HepG2 (cell line): ENCODE results near the gene MYCBPAP. TPM values are rescaled to one million over a fixed set of nuclear protein-coding genes. Genes with fewer than 3 reads are reported as not detected.
A peak's percentile ranks its signal among the peaks of the same experiment; 100 is the strongest.

Source experiments
- CBFB ChIP-seq: sonication (generic); formaldehyde crosslinking; IDR thresholded peaks from 2 replicates; pipeline ENCODE4 v1.4.0; 2020; ENCODE audit warnings: missing genetic modification reagents
- CC2D1A ChIP-seq: sonication (generic); formaldehyde crosslinking; IDR thresholded peaks from 2 replicates; pipeline ENCODE4 v1.8.1; 2023; ENCODE audit warnings: mild to moderate bottlenecking, missing genetic modification reagents
- ELF1 ChIP-seq: sonication (generic); formaldehyde crosslinking; IDR thresholded peaks from 2 replicates; pipeline ENCODE4 v1.4.0; 2020; ENCODE audit warnings: missing genetic modification reagents
- polyA plus RNA-seq, 8 experiments: library from polyadenylated mRNA; depleted of rRNA in 3 of 8; stranded (reverse) in 7 of 8; unstranded in 1 of 8; fragments of >200 nt; fragmentation: Illumina TruSeq in 4 of 8; extraction: Trizol in 4 of 8; gene quantifications; 2 replicates each; pipeline versions ENCODE4 v1.2.1 to v1.2.3, GENCODE V29; 2011 to 2016; ENCODE audit warnings: low read depth in 4 of 8, missing spikeins in 1 of 8, mixed read lengths in 1 of 8; ENCODE audit not compliant: insufficient read depth in 1 of 8
- total RNA-seq, 5 experiments: library from RNA; depleted of rRNA; stranded (reverse); fragments of >200 nt; fragmentation: Illumina TruSeq; extraction: Trizol; gene quantifications; 2 replicates each; pipeline ENCODE4 v1.2.3, GENCODE V29; 2016; ENCODE audit warnings: low read depth in 1 of 5
- TF ChIP-seq, protein P1 (sequence below): sonication (generic); formaldehyde crosslinking; IDR thresholded peaks from 2 replicates; pipeline ENCODE4 v1.9.0; 2021; ENCODE audit warnings: mild to moderate bottlenecking, missing genetic modification reagents
- TF ChIP-seq, protein P2 (sequence below): sonication (generic); formaldehyde crosslinking; IDR thresholded peaks from 2 replicates; pipeline ENCODE4 v1.4.0; 2020; ENCODE audit warnings: mild to moderate bottlenecking, missing genetic modification reagents
- TF ChIP-seq, protein P3 (sequence below): sonication (generic); formaldehyde crosslinking; IDR thresholded peaks from 2 replicates; pipeline ENCODE4 v1.4.0; 2020; ENCODE audit warnings: missing genetic modification reagents
- TF ChIP-seq, protein P4 (sequence below): sonication (generic); formaldehyde crosslinking; IDR thresholded peaks from 2 replicates; pipeline ENCODE4 v1.4.0; 2020; ENCODE audit warnings: missing genetic modification reagents
- TF ChIP-seq, protein P5 (sequence below): sonication (generic); formaldehyde crosslinking; IDR thresholded peaks from 2 replicates; pipeline ENCODE4 v1.9.0; 2022; ENCODE audit warnings: missing genetic modification reagents, mild to moderate bottlenecking, borderline replicate concordance

Gene MYCBPAP
- total and polyA plus RNA-seq, 2 of the 13 experiments (the other 11 are each of a cell fraction or from before 2014, with no cell fraction given) = 0.22 to 0.24 TPM

DNA sequence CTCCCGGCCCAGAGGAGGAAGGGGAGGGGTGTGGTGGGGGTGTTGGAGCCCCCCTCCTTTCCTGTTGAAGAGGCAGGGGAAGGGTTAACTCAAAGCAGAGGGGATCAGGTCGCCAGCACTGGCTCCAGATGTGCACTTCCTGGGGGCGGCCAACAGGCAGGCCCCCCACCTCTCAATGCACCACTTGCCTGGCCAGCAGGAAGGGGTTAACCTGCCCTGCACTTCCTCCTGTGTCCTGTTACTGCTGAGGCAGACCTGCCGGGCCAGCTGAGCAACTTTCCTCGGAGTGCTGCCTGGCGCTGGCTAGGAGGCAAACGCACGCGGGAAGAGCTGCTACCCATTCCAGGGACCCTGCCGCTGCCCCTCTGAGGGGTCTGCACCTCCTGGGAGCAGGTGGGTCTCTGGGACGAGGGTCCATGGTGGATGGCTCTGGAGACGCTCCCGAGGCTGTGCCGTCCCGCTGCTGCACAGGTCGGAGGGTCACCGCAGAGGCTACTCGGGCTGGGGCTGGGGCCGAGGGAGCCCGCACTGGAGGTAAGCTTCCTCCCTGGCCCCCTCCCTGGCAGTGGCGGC, 24.3 kb downstream of the MYCBPAP start, which contains the start of gene EPN3 (continued):
- TF ChIP-seq, protein P1, sequence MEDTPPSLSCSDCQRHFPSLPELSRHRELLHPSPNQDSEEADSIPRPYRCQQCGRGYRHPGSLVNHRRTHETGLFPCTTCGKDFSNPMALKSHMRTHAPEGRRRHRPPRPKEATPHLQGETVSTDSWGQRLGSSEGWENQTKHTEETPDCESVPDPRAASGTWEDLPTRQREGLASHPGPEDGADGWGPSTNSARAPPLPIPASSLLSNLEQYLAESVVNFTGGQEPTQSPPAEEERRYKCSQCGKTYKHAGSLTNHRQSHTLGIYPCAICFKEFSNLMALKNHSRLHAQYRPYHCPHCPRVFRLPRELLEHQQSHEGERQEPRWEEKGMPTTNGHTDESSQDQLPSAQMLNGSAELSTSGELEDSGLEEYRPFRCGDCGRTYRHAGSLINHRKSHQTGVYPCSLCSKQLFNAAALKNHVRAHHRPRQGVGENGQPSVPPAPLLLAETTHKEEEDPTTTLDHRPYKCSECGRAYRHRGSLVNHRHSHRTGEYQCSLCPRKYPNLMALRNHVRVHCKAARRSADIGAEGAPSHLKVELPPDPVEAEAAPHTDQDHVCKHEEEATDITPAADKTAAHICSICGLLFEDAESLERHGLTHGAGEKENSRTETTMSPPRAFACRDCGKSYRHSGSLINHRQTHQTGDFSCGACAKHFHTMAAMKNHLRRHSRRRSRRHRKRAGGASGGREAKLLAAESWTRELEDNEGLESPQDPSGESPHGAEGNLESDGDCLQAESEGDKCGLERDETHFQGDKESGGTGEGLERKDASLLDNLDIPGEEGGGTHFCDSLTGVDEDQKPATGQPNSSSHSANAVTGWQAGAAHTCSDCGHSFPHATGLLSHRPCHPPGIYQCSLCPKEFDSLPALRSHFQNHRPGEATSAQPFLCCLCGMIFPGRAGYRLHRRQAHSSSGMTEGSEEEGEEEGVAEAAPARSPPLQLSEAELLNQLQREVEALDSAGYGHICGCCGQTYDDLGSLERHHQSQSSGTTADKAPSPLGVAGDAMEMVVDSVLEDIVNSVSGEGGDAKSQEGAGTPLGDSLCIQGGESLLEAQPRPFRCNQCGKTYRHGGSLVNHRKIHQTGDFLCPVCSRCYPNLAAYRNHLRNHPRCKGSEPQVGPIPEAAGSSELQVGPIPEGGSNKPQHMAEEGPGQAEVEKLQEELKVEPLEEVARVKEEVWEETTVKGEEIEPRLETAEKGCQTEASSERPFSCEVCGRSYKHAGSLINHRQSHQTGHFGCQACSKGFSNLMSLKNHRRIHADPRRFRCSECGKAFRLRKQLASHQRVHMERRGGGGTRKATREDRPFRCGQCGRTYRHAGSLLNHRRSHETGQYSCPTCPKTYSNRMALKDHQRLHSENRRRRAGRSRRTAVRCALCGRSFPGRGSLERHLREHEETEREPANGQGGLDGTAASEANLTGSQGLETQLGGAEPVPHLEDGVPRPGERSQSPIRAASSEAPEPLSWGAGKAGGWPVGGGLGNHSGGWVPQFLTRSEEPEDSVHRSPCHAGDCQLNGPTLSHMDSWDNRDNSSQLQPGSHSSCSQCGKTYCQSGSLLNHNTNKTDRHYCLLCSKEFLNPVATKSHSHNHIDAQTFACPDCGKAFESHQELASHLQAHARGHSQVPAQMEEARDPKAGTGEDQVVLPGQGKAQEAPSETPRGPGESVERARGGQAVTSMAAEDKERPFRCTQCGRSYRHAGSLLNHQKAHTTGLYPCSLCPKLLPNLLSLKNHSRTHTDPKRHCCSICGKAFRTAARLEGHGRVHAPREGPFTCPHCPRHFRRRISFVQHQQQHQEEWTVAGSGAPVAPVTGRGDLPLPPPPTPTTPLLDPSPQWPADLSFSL (CRISPR knock-in tag) = no peak
- TF ChIP-seq ELF1 (0 out of 2 replicates have a peak, but pooled peaks have one; percentile 11), CC2D1A (no peak), CBFB (CRISPR knock-in tag) (no peak)
- TF ChIP-seq, protein P2, sequence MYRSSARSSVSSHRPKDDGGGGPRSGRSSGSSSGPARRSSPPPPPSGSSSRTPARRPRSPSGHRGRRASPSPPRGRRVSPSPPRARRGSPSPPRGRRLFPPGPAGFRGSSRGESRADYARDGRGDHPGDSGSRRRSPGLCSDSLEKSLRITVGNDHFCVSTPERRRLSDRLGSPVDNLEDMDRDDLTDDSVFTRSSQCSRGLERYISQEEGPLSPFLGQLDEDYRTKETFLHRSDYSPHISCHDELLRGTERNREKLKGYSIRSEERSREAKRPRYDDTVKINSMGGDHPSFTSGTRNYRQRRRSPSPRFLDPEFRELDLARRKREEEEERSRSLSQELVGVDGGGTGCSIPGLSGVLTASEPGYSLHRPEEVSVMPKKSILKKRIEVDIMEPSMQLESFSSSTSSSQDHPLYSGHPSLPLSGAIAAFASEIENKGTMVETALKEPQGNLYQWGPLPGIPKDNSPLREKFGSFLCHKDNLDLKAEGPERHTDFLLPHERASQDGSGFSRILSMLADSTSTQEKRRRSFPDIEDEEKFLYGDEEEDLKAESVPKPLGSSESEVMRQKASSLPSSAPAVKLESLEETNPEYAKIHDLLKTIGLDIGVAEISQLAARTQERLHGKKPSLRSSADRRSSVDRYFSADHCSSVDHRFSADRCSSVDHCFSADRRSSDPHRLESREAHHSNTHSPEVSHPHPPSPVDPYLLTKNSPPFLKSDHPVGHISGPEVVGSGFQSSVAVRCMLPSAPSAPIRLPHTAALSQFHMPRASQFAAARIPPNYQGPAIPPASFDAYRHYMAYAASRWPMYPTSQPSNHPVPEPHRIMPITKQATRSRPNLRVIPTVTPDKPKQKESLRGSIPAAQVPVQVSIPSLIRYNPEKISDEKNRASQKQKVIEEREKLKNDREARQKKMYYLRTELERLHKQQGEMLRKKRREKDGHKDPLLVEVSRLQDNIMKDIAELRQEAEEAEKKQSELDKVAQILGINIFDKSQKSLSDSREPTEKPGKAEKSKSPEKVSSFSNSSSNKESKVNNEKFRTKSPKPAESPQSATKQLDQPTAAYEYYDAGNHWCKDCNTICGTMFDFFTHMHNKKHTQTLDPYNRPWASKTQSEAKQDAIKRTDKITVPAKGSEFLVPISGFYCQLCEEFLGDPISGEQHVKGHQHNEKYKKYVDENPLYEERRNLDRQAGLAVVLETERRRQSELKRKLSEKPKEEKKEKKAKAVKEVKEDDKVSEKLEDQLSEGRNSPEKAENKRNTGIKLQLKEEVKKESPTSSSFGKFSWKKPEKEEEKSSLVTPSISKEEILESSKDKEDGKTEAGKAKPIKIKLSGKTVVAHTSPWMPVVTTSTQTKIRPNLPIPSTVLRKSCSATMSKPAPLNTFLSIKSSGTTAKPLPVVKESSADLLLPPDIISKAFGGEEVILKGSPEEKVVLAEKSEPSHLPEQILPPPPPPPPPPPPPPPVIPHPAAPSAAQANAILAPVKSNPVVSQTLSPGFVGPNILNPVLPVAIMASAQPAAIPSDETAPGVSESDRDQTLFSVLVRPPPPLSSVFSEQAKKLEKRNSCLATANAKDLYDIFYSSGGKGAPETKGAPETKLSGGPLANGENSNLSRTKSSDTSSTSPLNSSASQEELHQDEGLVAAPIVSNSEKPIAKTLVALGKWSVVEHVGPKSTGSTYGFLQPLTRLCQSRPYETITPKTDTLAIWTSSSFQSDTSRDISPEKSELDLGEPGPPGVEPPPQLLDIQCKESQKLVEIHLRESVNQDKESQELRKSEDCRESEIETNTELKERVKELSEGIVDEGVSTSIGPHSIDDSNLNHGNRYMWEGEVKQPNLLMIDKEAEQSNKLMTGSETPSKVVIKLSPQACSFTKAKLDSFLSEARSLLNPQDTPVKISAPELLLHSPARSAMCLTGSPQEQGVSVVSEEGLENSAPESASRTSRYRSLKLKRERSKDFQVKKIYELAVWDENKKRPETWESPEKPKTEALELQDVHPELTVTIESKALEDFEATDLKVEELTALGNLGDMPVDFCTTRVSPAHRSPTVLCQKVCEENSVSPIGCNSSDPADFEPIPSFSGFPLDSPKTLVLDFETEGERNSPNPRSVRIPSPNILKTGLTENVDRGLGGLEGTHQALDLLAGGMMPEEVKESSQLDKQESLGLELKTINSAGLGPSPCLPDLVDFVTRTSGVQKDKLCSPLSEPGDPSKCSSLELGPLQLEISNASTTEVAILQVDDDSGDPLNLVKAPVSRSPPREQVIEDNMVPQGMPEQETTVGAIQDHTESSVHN (CRISPR knock-in tag) = no peak
- TF ChIP-seq, protein P3, sequence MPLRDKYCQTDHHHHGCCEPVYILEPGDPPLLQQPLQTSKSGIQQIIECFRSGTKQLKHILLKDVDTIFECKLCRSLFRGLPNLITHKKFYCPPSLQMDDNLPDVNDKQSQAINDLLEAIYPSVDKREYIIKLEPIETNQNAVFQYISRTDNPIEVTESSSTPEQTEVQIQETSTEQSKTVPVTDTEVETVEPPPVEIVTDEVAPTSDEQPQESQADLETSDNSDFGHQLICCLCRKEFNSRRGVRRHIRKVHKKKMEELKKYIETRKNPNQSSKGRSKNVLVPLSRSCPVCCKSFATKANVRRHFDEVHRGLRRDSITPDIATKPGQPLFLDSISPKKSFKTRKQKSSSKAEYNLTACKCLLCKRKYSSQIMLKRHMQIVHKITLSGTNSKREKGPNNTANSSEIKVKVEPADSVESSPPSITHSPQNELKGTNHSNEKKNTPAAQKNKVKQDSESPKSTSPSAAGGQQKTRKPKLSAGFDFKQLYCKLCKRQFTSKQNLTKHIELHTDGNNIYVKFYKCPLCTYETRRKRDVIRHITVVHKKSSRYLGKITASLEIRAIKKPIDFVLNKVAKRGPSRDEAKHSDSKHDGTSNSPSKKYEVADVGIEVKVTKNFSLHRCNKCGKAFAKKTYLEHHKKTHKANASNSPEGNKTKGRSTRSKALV (CRISPR knock-in tag) = no peak
- TF ChIP-seq, protein P4, sequence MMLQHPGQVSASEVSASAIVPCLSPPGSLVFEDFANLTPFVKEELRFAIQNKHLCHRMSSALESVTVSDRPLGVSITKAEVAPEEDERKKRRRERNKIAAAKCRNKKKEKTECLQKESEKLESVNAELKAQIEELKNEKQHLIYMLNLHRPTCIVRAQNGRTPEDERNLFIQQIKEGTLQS (CRISPR knock-in tag) = no peak
- TF ChIP-seq, protein P5, sequence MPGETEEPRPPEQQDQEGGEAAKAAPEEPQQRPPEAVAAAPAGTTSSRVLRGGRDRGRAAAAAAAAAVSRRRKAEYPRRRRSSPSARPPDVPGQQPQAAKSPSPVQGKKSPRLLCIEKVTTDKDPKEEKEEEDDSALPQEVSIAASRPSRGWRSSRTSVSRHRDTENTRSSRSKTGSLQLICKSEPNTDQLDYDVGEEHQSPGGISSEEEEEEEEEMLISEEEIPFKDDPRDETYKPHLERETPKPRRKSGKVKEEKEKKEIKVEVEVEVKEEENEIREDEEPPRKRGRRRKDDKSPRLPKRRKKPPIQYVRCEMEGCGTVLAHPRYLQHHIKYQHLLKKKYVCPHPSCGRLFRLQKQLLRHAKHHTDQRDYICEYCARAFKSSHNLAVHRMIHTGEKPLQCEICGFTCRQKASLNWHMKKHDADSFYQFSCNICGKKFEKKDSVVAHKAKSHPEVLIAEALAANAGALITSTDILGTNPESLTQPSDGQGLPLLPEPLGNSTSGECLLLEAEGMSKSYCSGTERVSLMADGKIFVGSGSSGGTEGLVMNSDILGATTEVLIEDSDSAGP (CRISPR knock-in tag) = no peak
